Lower leg skin (tissue), 4 donors: Measurements from ENCODE around the gene ERO1A. TPM values are rescaled to one million over a fixed set of nuclear protein-coding genes. Genes with fewer than 3 reads are reported as not detected.

ENCODE experiments used
- DNase-seq, 2 donors: peaks; one replicate each; pipeline ENCODE4 v3.0.0-alpha.2; 2019; ENCODE audit warnings: low spot score in 2 of 2
- H3K4me3 ChIP-seq: fragments of 200-600 bp; sonication (generic); 2 replicates; pipeline ENCODE4 v1.5.1; 2017; ENCODE audit warnings: mild to moderate bottlenecking, low read depth; ENCODE audit not compliant: poor library complexity, severe bottlenecking
- POLR2A ChIP-seq, 2 donors: fragments of 450-650 bp; IDR thresholded peaks; one replicate each; pipeline ENCODE4 v1.6.1; 2016 to 2017; ENCODE audit warnings: antibody characterized with exemption in 2 of 2, mild to moderate bottlenecking in 1 of 2, moderate library complexity in 1 of 2
- WGBS, 2 donors: methylation state at CpG; one replicate each; pipeline ENCODE4 v1.1.5; 2018; 5-methylcytosine and 5-hydroxymethylcytosine counted together
- intact Hi-C: fragments of 100-400 bp; cut with DNase I; formaldehyde crosslinking; loops from one replicate; pipeline ENCODE4 v1.15.0; 2023; ENCODE audit warnings: low total_unique reads
- total RNA-seq, 4 donors: library from RNA; depleted of rRNA; stranded (reverse); fragments of >200 nt; gene quantifications; one replicate each; pipeline ENCODE4 v1.1.0, GENCODE V29; 2016
- TF ChIP-seq, protein P1 (sequence below), 3 donors: fragments of 450-650 bp; IDR thresholded peaks; one replicate each; pipeline ENCODE4 v1.5.1; 2016; ENCODE audit warnings: antibody characterized with exemption in 3 of 3, mild to moderate bottlenecking in 3 of 3, moderate library complexity in 2 of 3

Gene ERO1A
- total RNA-seq, 4 donors from 2014 or later, result 35.8 to 54.5 (median 44.0) TPM

DNA sequence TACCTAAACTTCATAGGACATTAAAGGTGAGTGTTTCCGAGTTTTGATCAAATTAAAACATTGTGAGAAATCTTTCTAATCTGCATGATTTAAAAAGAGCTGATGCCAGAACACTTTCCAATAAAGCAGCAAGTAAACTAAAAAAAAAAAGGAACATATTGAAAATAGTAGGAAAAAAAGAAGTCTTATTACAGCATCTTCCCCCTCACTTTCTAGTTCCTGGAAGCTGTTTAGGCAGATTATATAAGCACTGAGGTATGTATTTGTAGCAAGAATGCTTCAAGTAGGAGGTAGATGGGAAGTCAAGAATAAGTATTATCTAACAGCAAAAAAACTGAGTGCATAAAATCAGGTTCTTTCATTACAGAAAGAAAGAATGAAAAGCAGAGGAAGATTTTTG lies 45.8 kb downstream of the ERO1A start:
- H3K4me3 ChIP-seq, result no peak overlapping the region
- TF ChIP-seq POLR2A (IDR thresholded peaks at IDR 0.05), result no peak
- DNase-seq, result no peak
- intact Hi-C loops, result no loop called here
- 94 to 98% methylated on average over 1 of the region's 1 CpG for WGBS, 2 donors

DNA sequence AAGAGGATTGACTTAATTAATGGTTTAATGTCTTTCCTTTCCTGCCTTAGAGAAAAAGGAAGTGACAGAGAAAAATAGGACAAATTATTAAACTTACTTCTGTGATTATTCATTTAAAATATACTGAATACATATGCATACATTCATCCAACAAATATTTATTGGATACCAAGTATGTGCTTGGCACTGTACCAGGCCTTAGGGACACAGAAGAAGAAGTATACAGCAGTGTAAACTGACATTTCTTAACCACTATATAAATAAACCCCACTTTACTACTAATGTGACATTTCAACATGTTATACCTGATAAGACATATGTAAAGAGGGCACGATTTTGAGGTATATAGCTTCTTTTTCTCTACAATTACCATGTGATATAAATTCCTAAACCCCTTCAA lies 53.6 kb downstream of the ERO1A start:
- no peak for TF ChIP-seq POLR2A (IDR thresholded peaks at IDR 0.05)
- TF ChIP-seq, protein P1, sequence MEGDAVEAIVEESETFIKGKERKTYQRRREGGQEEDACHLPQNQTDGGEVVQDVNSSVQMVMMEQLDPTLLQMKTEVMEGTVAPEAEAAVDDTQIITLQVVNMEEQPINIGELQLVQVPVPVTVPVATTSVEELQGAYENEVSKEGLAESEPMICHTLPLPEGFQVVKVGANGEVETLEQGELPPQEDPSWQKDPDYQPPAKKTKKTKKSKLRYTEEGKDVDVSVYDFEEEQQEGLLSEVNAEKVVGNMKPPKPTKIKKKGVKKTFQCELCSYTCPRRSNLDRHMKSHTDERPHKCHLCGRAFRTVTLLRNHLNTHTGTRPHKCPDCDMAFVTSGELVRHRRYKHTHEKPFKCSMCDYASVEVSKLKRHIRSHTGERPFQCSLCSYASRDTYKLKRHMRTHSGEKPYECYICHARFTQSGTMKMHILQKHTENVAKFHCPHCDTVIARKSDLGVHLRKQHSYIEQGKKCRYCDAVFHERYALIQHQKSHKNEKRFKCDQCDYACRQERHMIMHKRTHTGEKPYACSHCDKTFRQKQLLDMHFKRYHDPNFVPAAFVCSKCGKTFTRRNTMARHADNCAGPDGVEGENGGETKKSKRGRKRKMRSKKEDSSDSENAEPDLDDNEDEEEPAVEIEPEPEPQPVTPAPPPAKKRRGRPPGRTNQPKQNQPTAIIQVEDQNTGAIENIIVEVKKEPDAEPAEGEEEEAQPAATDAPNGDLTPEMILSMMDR (IDR thresholded peaks at IDR 0.05), result no peak
- no peak overlapping the region for H3K4me3 ChIP-seq
- no peak for DNase-seq
- intact Hi-C loops, result no loop called here
- WGBS, 2 donors, result 95 to 96% methylated on average over 1 of the region's 1 CpG

DNA sequence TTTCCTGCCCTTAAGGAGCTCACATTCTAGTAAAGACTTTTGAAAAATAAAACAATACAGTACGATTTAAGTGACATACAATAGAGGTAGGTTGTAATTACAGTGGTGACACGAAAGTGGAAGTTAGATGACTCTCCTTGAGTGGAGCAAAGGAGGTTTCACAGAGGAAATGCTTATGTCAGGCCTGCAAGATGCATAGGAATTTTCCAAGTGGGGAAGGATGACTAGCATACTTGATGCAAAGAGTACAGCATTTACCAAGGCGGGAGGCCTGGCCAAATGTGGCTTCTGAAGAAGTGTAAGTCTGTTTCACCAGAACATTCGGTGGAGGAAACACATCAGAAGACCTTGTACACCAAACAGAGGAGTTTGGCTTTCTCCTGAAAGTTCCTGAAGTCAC lies 55.2 kb downstream of the ERO1A start:
- TF ChIP-seq, protein P1 (IDR thresholded peaks at IDR 0.05), result no peak
- TF ChIP-seq POLR2A (IDR thresholded peaks at IDR 0.05), result no peak
- WGBS, 2 donors, result 96 to 98% methylated on average over 4 of the region's 4 CpGs
- intact Hi-C loops, result no loop called here
- DNase-seq, result no peak
- no peak overlapping the region for H3K4me3 ChIP-seq

DNA sequence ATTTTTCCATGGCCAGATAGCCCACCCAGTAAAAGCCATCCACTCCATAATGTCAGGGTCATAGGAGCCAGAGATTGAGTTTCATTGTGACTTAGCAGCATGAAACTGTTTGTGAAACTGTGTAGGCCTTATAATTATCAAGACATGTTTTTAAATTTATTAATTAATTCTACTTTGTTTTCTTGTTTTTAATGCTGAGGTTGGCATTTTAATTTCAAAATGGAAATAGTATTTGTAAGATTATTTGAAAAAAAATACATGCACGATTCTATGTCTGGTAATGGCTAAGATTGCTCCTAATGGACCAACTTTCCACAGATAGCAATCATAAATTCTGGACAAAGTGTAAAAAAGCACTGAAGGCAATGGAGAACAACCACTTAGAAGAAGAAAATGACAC lies 75.7 kb downstream of the ERO1A start:
- no peak overlapping the region for H3K4me3 ChIP-seq
- intact Hi-C loops, result no loop called here
- DNase-seq, result no peak
- WGBS, 2 donors, result 86 to 97% methylated on average over 1 of the region's 1 CpG
- TF ChIP-seq POLR2A (IDR thresholded peaks at IDR 0.05), result no peak
- TF ChIP-seq, protein P1 (IDR thresholded peaks at IDR 0.05), result no peak

DNA sequence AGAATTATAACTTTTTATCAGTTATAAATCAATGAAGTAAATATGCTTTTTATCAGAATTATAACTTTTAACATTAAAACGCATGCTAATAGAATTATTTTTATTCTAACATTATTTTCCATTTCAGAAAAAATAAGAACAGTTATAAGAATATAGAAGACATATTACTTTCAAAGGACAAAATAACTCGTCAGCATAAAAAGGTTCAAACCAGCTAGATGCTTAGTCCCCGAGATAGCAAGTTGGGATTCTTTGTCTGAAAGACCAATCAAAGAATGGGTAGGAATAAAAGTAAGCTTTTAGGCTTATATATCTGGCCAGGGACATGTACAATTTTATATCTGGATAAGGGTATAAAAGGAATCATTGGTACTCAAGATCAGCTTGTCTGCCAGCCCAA lies 76.8 kb downstream of the ERO1A start:
- TF ChIP-seq, protein P1 (IDR thresholded peaks at IDR 0.05), result no peak
- TF ChIP-seq POLR2A (IDR thresholded peaks at IDR 0.05), result no peak
- intact Hi-C loops, result no loop called here
- 95 to 99% methylated on average over 3 of the region's 3 CpGs for WGBS, 2 donors
- no peak overlapping the region for H3K4me3 ChIP-seq
- no peak for DNase-seq

DNA sequence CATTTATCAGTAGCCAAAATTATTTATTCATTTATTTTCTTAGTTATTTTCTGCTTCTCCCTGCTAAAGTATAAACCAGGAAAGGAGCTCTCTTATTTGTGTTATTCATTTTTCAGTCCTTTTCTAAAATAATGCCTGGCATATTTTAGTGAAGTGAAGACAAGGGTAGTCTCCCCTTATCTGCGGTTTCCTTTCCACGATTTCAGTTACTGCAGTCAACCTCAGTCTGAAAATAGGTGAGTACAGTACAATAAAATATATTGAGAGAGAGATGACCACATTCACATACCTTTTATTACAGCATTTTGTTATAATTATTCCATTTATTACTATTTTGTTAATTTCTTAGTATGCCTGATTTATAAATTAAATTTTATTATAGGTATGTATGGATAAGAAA lies 85.2 kb downstream of the ERO1A start:
- TF ChIP-seq, protein P1 (IDR thresholded peaks at IDR 0.05), result no peak
- no peak for TF ChIP-seq POLR2A (IDR thresholded peaks at IDR 0.05)
- intact Hi-C loops, result no loop called here
- DNase-seq, result no peak
- WGBS, 2 donors, result 95 to 99% methylated on average over 2 of the region's 2 CpGs
- no peak overlapping the region for H3K4me3 ChIP-seq
